PC-9 (cell line): ENCODE results near the gene STXBP5. TPM values are rescaled to one million over a fixed set of nuclear protein-coding genes. Genes with fewer than 3 reads are reported as not detected.

Experiments used
- BruUV-seq: library from RNA; stranded (reverse); fragments of 400-500 nt; replicated peaks from 2 replicates; lab custom pipeline; 2021; lab: Mats Ljungman, UMichigan
- CTCF ChIA-PET: fragments of 300-600 bp; sonication (Branson Sonifier 250); formaldehyde crosslinking; loops from one replicate; lab custom pipeline; 2022; ENCODE audit warnings: antibody characterized with exemption; lab: Charles Lee
- POLR2A ChIA-PET: fragments of 300-600 bp; sonication (Branson Sonifier 250); formaldehyde crosslinking; loops from one replicate; lab custom pipeline; 2022; ENCODE audit warnings: antibody characterized with exemption; ENCODE audit not compliant: unreplicated experiment; lab: Charles Lee
- DNase-seq, 2 experiments: peaks; one replicate each; pipeline versions ENCODE4 v3.0.0 to v3.0.0-alpha.2; 2015 to 2022; ENCODE audit warnings: mixed read lengths in 1 of 2
- H2AFZ ChIP-seq: fragments of 200-600 bp; sonication (generic); 2 replicates; pipeline ENCODE4 v1.8.1; 2017; ENCODE audit warnings: antibody characterized with exemption
- H3F3A ChIP-seq: fragments of 200-600 bp; sonication (generic); 2 replicates; pipeline ENCODE4 v1.8.1; 2017; ENCODE audit warnings: antibody characterized with exemption, mild to moderate bottlenecking, low read depth; ENCODE audit not compliant: insufficient read depth
- H3K27ac ChIP-seq: fragments of 200-600 bp; sonication (generic); 2 replicates; pipeline ENCODE4 v1.6.1; 2016; ENCODE audit warnings: mixed run types
- H3K27me3 ChIP-seq: fragments of 200-600 bp; sonication (generic); 2 replicates; pipeline ENCODE4 v1.6.1; 2016; ENCODE audit warnings: low read depth, mixed run types; ENCODE audit not compliant: insufficient read depth
- H3K36me3 ChIP-seq: fragments of 200-600 bp; sonication (generic); 2 replicates; pipeline ENCODE4 v1.6.1; 2016; ENCODE audit warnings: low read depth, mixed run types
- H3K4me1 ChIP-seq: fragments of 200-600 bp; sonication (generic); replicated peaks from 2 replicates; pipeline ENCODE4 v1.6.1; 2016; ENCODE audit warnings: mixed run types; ENCODE audit not compliant: insufficient read depth
- H3K4me2 ChIP-seq: fragments of 200-600 bp; sonication (generic); 2 replicates; pipeline ENCODE4 v1.6.1; 2017; ENCODE audit warnings: mixed run types
- H3K4me3 ChIP-seq: fragments of 200-600 bp; sonication (generic); 2 replicates; pipeline ENCODE4 v1.6.1; 2016; ENCODE audit warnings: mixed run types
- H3K79me2 ChIP-seq: fragments of 200-600 bp; sonication (generic); 2 replicates; pipeline ENCODE4 v1.6.1; 2017; ENCODE audit warnings: low read depth, mixed run types
- H3K9me2 ChIP-seq: fragments of 200-600 bp; sonication (generic); 2 replicates; pipeline ENCODE4 v1.8.1; 2017; ENCODE audit warnings: mild to moderate bottlenecking; ENCODE audit not compliant: insufficient read depth
- H3K9me3 ChIP-seq: fragments of 200-600 bp; sonication (generic); 2 replicates; pipeline ENCODE4 v1.8.1; 2016; ENCODE audit warnings: low read depth; ENCODE audit not compliant: insufficient read depth
- H4K20me1 ChIP-seq: fragments of 200-600 bp; sonication (generic); 2 replicates; pipeline ENCODE4 v1.8.1; 2017; ENCODE audit not compliant: insufficient read depth
- CTCF ChIP-seq: fragments of 200-600 bp; sonication (generic); conservative IDR thresholded peaks from 2 replicates; pipeline ENCODE4 v1.6.1; 2017; ENCODE audit warnings: mixed run types, antibody characterized with exemption, mild to moderate bottlenecking, moderate library complexity
- EZH2 ChIP-seq: fragments of 200-600 bp; sonication (generic); IDR thresholded peaks from 2 replicates; pipeline ENCODE4 v1.8.0; 2017; ENCODE audit warnings: antibody characterized with exemption, low read depth
- intact Hi-C: fragments of 100-400 bp; cut with micrococcal nuclease; formaldehyde crosslinking; loops from one replicate; pipeline ENCODE4 v1.10.0; 2022; ENCODE audit not compliant: unreplicated experiment
- total RNA-seq: library from RNA; stranded (reverse); gene quantifications from 2 replicates; pipeline ENCODE4 v1.2.3, GENCODE V29; 2021

Gene STXBP5
- total RNA-seq, 1 experiment from 2014 or later: 4.6 TPM

DNA sequence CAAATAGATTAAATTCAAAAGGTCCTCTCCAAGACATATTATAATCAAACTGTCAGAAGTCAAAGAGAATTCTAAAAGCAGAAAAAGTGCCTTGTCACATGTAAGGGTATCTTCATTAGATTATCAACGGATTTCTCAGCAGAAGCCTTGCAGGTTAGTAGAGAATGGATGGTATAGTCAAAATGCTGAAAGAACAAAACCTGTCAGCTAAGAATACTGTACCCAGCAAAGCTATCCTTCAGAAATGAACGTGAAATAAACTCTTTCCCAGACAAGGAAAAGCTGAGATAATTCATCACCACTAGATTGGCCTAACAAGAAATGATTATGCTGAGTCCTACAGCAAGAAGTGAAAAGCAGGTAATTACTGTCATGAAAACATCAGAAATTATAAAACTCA is 92.9 kb downstream of the STXBP5 start:
- Histone ChIP-seq H2AFZ (no peak overlapping the region), H3K4me1 (no peaks in the 10 kb centered on the region), H3K27me3 (no peaks in the 10 kb centered on the region), H3K9me2 (no peaks in the 10 kb centered on the region), H3K79me2 (no peaks in the 10 kb centered on the region), H3K4me3 (no peak overlapping the region), H3K9me3 (peaks cover 7% of the 10 kb centered on the region), H3K4me2 (no peak overlapping the region), H4K20me1 (no peaks in the 10 kb centered on the region), H3K27ac (no peak overlapping the region), H3K36me3 (peaks cover 9% of the 10 kb centered on the region), H3F3A (no peaks in the 10 kb centered on the region)
- ChIA-PET POLR2A (no interaction called here), CTCF (no interaction called here)
- TF ChIP-seq EZH2 (no peak), CTCF (no peak)
- intact Hi-C loops: no loop called here
- no TSS peak for BruUV-seq
- DNase-seq: no peak

DNA sequence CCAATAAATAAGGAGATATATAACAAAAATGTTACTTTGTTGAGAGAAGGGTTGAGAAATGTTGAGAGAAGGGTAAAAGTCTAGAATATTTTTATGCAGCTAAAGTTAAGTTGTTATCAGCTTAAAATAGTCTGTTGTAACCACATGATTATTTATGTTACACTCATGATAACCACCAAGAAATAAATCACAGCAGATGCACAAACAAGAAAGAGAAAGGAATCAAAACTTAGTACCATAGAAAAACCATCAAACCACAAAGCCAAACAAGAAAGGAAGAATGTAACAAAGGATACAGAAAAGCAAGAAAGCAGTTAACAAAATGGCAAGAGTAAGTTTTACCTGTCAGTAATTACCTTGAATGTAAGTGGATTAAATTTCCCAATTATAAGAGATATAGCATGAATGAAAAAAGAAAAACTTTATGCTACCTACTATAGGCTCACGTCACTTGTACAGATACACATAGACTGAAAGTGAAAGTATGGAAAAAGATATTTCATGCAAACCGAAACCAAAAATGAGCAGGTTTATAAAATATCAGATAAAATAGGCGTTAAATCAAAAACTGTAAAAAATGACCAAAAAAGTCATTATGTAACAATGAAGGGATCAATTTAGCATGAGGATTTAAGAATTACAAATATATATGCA is 93.6 kb downstream of the STXBP5 start:
- no TSS peak for BruUV-seq
- Histone ChIP-seq H3K9me3 (peaks cover 7% of the 10 kb centered on the region), H3K36me3 (peaks cover 9% of the 10 kb centered on the region), H3K4me2 (no peak overlapping the region), H3K4me1 (no peaks in the 10 kb centered on the region), H3K9me2 (no peaks in the 10 kb centered on the region), H4K20me1 (no peaks in the 10 kb centered on the region), H3K79me2 (no peaks in the 10 kb centered on the region), H3K27me3 (no peaks in the 10 kb centered on the region), H3K27ac (no peak overlapping the region), H3F3A (no peaks in the 10 kb centered on the region), H3K4me3 (no peak overlapping the region), H2AFZ (no peak overlapping the region)
- DNase-seq: no peak
- TF ChIP-seq CTCF (no peak), EZH2 (no peak)
- POLR2A ChIA-PET: no interaction called here
- CTCF ChIA-PET: no interaction called here
- intact Hi-C loops: no loop called here

GRCh38 chr6:147298461-147298860 is 94.2 kb downstream of the STXBP5 start:
- Histone ChIP-seq H3F3A (no peaks in the 10 kb centered on the region), H3K9me2 (no peaks in the 10 kb centered on the region), H3K27me3 (no peaks in the 10 kb centered on the region), H2AFZ (no peak overlapping the region), H3K4me1 (no peaks in the 10 kb centered on the region), H3K4me2 (no peak overlapping the region), H3K79me2 (no peaks in the 10 kb centered on the region), H3K4me3 (no peak overlapping the region), H4K20me1 (no peaks in the 10 kb centered on the region), H3K27ac (no peak overlapping the region), H3K9me3 (peaks cover 7% of the 10 kb centered on the region), H3K36me3 (peaks cover 14% of the 10 kb centered on the region)
- BruUV-seq: no TSS peak
- ChIA-PET CTCF (no interaction called here), POLR2A (no interaction called here)
- intact Hi-C loops: no loop called here
- DNase-seq: no peak
- no peak for TF ChIP-seq CTCF
- TF ChIP-seq EZH2: no peak
